RWPE2 (cell line): ENCODE data around the gene ZNF689.
"Not testable (repeated sequence)": the region's sequence is repeated elsewhere in the genome, so short reads cannot be mapped to it uniquely, and the experiment has no call there.

Experiments
- ATAC-seq: fragments of 200-7000 bp; cut with Tn5 transposase; 3 replicates; pipeline ENCODE4 v1.9.1; 2021; ENCODE audit warnings: low read depth
- DNase-seq: peaks from one replicate; pipeline ENCODE4 v3.0.0-alpha.2; 2020; ENCODE audit warnings: low spot score
- H3K27ac ChIP-seq: fragments of 450-650 bp; 2 replicates; pipeline ENCODE4 v1.5.1; 2017; ENCODE audit warnings: mild to moderate bottlenecking; ENCODE audit not compliant: poor library complexity, severe bottlenecking
- H3K27me3 ChIP-seq: fragments of 250-450 bp; sonication (Bioruptor Pico); 2 replicates; pipeline ENCODE4 v1.5.1; 2021; ENCODE audit warnings: mild to moderate bottlenecking, moderate library complexity; ENCODE audit not compliant: insufficient read depth, poor library complexity, severe bottlenecking
- H3K36me3 ChIP-seq: fragments of 250-450 bp; sonication (Bioruptor Pico); 2 replicates; pipeline ENCODE4 v1.5.1; 2020; ENCODE audit warnings: low read depth, mild to moderate bottlenecking, moderate library complexity
- H3K4me1 ChIP-seq: fragments of 250-450 bp; sonication (Bioruptor Pico); 2 replicates; pipeline ENCODE4 v1.5.1; 2021; ENCODE audit warnings: mild to moderate bottlenecking, moderate library complexity; ENCODE audit not compliant: insufficient read depth, poor library complexity, severe bottlenecking
- H3K4me3 ChIP-seq: fragments of 250-450 bp; sonication (Bioruptor Pico); 2 replicates; pipeline ENCODE4 v1.5.1; 2021; ENCODE audit warnings: mild to moderate bottlenecking, moderate library complexity; ENCODE audit not compliant: severe bottlenecking
- H3K9me3 ChIP-seq: fragments of 250-450 bp; sonication (Bioruptor Pico); 2 replicates; pipeline ENCODE4 v1.5.1; 2021; ENCODE audit warnings: mild to moderate bottlenecking, moderate library complexity; ENCODE audit not compliant: severe bottlenecking
- CTCF ChIP-seq: fragments of 450-650 bp; IDR thresholded peaks from one replicate; pipeline ENCODE4 v1.5.1; 2017; ENCODE audit warnings: mild to moderate bottlenecking, moderate library complexity; ENCODE audit not compliant: poor library complexity, severe bottlenecking

ZNF689 gene

GRCh38 chr16:30636599-30636998, 26.4 kb upstream of the ZNF689 start:
- no peak for TF ChIP-seq CTCF
- Histone ChIP-seq H3K9me3 (no peaks in the 10 kb centered on the region), H3K27ac (no peak overlapping the region), H3K27me3 (no peaks in the 10 kb centered on the region), H3K4me3 (no peak overlapping the region), H3K4me1 (peaks cover 4% of the 10 kb centered on the region), H3K36me3 (no peaks in the 10 kb centered on the region)
- no peak for DNase-seq
- no peak for ATAC-seq

GRCh38 chr16:30633526-30633925, 23.3 kb upstream of the ZNF689 start:
- Histone ChIP-seq H3K4me3 (peak overlapping the region; percentile 76), H3K27ac (peak overlapping the region; percentile 46), H3K4me1 (peaks cover 4% of the 10 kb centered on the region), H3K36me3 (no peaks in the 10 kb centered on the region), H3K27me3 (no peaks in the 10 kb centered on the region), H3K9me3 (no peaks in the 10 kb centered on the region)
- ATAC-seq (no peak), DNase-seq (no peak)
- TF ChIP-seq CTCF: no peak

- not testable (repeated sequence) for ATAC-seq
Measured at GRCh38 chr16:30632454-30632853, 22.3 kb upstream of the ZNF689 start.

GRCh38 chr16:30628628-30629540, 18.7 kb upstream of the ZNF689 start:
- ATAC-seq (peak; percentile 86), DNase-seq (no peak)
- Histone ChIP-seq H3K36me3 (no peaks in the 10 kb centered on the region), H3K27me3 (no peaks in the 10 kb centered on the region), H3K27ac (no peak overlapping the region), H3K4me3 (no peak overlapping the region), H3K4me1 (no peaks in the 10 kb centered on the region), H3K9me3 (no peaks in the 10 kb centered on the region)
- TF ChIP-seq CTCF: peak; percentile 94

More at GRCh38 chr16:30632454-30632853, 22.3 kb upstream of the ZNF689 start:
- H3K4me3 ChIP-seq, DNase-seq, H3K36me3 ChIP-seq, H3K27ac ChIP-seq, H3K27me3 ChIP-seq, H3K4me1 ChIP-seq, H3K9me3 ChIP-seq: not testable (repeated sequence)

GRCh38 chr16:30626236-30626635, 16.0 kb upstream of the ZNF689 start:
- Histone ChIP-seq H3K4me3 (no peak overlapping the region), H3K36me3 (no peaks in the 10 kb centered on the region), H3K4me1 (peaks cover 8% of the 10 kb centered on the region), H3K27ac (no peak overlapping the region), H3K9me3 (no peaks in the 10 kb centered on the region), H3K27me3 (no peaks in the 10 kb centered on the region)
- TF ChIP-seq CTCF: no peak
- DNase-seq: no peak
- ATAC-seq: no peak
